Keratinocyte (primary cell): ENCODE measurements around the gene OTOG. TPM values are rescaled to one million over a fixed set of nuclear protein-coding genes. Genes with fewer than 3 reads are reported as not detected.

Experiments used
- DNase-seq: peaks from one replicate; pipeline ENCODE4 v3.0.0-alpha.2; 2011; ENCODE audit warnings: low read depth, missing footprints, low spot score
- FAIRE-seq: peaks from 2 replicates; lab custom pipeline; 2011; peaks lifted over from hg19 to GRCh38; lab: Jason Lieb, UNC
- H2AFZ ChIP-seq: 2 replicates; pipeline ENCODE4 v1.6.0; 2012; ENCODE audit warnings: low read length, control low read depth, inconsistent platforms; ENCODE audit not compliant: control insufficient read depth
- H3K27ac ChIP-seq: 2 replicates; pipeline ENCODE4 v1.5.1; 2011; ENCODE audit warnings: low read length; ENCODE audit not compliant: control insufficient read depth, insufficient read depth
- H3K27me3 ChIP-seq: 3 replicates; pipeline ENCODE4 v1.6.0; 2011; ENCODE audit warnings: low read length; ENCODE audit not compliant: control insufficient read depth, insufficient read depth; ENCODE audit errors: extremely low read depth
- H3K36me3 ChIP-seq, 2 experiments: 2 replicates in 1 of 2; 3 replicates in 1 of 2; pipeline ENCODE4 v1.5.1; 2011; ENCODE audit warnings: low read length in 2 of 2, mild to moderate bottlenecking in 1 of 2; ENCODE audit not compliant: control insufficient read depth in 2 of 2, insufficient read depth in 2 of 2; ENCODE audit errors: extremely low read depth in 1 of 2
- H3K4me1 ChIP-seq: 3 replicates; pipeline ENCODE4 v1.5.1; 2011; ENCODE audit warnings: low read length; ENCODE audit not compliant: control insufficient read depth, insufficient read depth; ENCODE audit errors: extremely low read depth
- H3K4me2 ChIP-seq: 3 replicates; pipeline ENCODE4 v1.6.0; 2011; ENCODE audit warnings: low read depth, low read length; ENCODE audit not compliant: control insufficient read depth, insufficient read depth; ENCODE audit errors: extremely low read depth
- H3K4me3 ChIP-seq, 3 experiments: fragments of 200-600 bp in 1 of 3; sonication (generic) in 1 of 3; 2 replicates in 2 of 3; 3 replicates in 1 of 3; pipeline ENCODE4 v1.5.1; 2011 to 2016; ENCODE audit warnings: low read length in 3 of 3, mild to moderate bottlenecking in 3 of 3, control low read depth in 2 of 3, inconsistent platforms in 1 of 3, low read depth in 1 of 3, mixed read lengths in 1 of 3, mixed run types in 1 of 3, moderate library complexity in 1 of 3; ENCODE audit not compliant: control insufficient read depth in 2 of 3, insufficient read depth in 2 of 3; ENCODE audit errors: extremely low read depth in 1 of 3
- H3K79me2 ChIP-seq: 2 replicates; pipeline ENCODE4 v1.6.0; 2012; ENCODE audit warnings: low read length; ENCODE audit not compliant: control insufficient read depth, insufficient read depth
- H3K9ac ChIP-seq: 3 replicates; pipeline ENCODE4 v1.6.0; 2011; ENCODE audit warnings: low read length; ENCODE audit not compliant: control insufficient read depth, insufficient read depth; ENCODE audit errors: extremely low read depth
- H3K9me1 ChIP-seq: 3 replicates; pipeline ENCODE4 v1.6.0; 2011; ENCODE audit warnings: low read length; ENCODE audit not compliant: control insufficient read depth, insufficient read depth; ENCODE audit errors: extremely low read depth
- H3K9me3 ChIP-seq: 2 replicates; pipeline ENCODE4 v1.5.1; 2012; ENCODE audit warnings: low read depth, low read length; ENCODE audit not compliant: control insufficient read depth
- H4K20me1 ChIP-seq: 3 replicates; pipeline ENCODE4 v1.6.0; 2011; ENCODE audit warnings: low read length; ENCODE audit not compliant: control insufficient read depth, insufficient read depth; ENCODE audit errors: extremely low read depth
- CTCF ChIP-seq, 3 experiments: IDR thresholded peaks in 1 of 3; conservative IDR thresholded peaks in 1 of 3; optimal IDR thresholded peaks in 1 of 3; 2 replicates in 2 of 3; 3 replicates in 1 of 3; pipeline versions ENCODE3 to v1.5.1; 2011; ENCODE audit warnings: low read length in 3 of 3, mild to moderate bottlenecking in 3 of 3, moderate library complexity in 2 of 3, control low read depth in 1 of 3, inconsistent platforms in 1 of 3; ENCODE audit not compliant: insufficient read depth in 2 of 3; ENCODE audit errors: extremely low read depth in 1 of 3
- EZH2 ChIP-seq: IDR thresholded peaks from one replicate; pipeline ENCODE4 v1.6.1; 2012; ENCODE audit warnings: inconsistent platforms, mild to moderate bottlenecking, low read length, moderate library complexity
- dilution Hi-C: fragments of 300-500 bp; cut with MboI; formaldehyde crosslinking; loops from one replicate; pipeline ENCODE4 v1.7.0; 2020; ENCODE audit warnings: low sequenced_read_pairs; ENCODE audit not compliant: extremely low pct_ligation_motif_present
- polyA plus RNA-seq, 5 experiments: library from polyadenylated mRNA; depleted of rRNA in 3 of 5; stranded (reverse) in 3 of 5; stranded (forward) in 1 of 5; unstranded in 1 of 5; fragments of >200 nt; gene quantifications; 1 replicate in 1 of 5; 2 replicates in 3 of 5; 3 replicates in 1 of 5; pipeline versions ENCODE4 v1.2.1 to v1.2.3, GENCODE V29; 2011 to 2012; ENCODE audit warnings: missing spikeins in 2 of 5, low read depth in 1 of 5, low replicate concordance in 1 of 5

Gene OTOG
- polyA plus RNA-seq, 1 donor (not counting 4 experiments of a cell fraction or from before 2014, with no cell fraction given): not detected

GRCh38 chr11:17514476-17514875 is 32.6 kb upstream of the OTOG start:
- H3K4me1 ChIP-seq: no peaks in the 10 kb centered on the region
- no peaks in the 10 kb centered on the region for H3K79me2 ChIP-seq
- peaks cover 12% of the 10 kb centered on the region for H3K27me3 ChIP-seq
- TF ChIP-seq CTCF (optimal IDR thresholded peaks at IDR 0.05 in 1 of 3, IDR thresholded peaks at IDR 0.05 in 1 of 3, conservative IDR thresholded peaks at IDR 0.05 in 1 of 3; ENCODE audit: extremely low read depth in 1 of 3, insufficient read depth in 2 of 3, low read length in 3 of 3) (no peak), EZH2 (no peak)
- H3K36me3 ChIP-seq: no peaks in the 10 kb centered on the region
- H3K9ac ChIP-seq: no peak overlapping the region
- H4K20me1 ChIP-seq: no peaks in the 10 kb centered on the region
- no peak overlapping the region for H3K4me2 ChIP-seq
- H3K4me3 ChIP-seq: no peak overlapping the region
- DNase-seq (no peak), FAIRE-seq (no peak)
- H3K27ac ChIP-seq: no peak overlapping the region
- H2AFZ ChIP-seq: no peak overlapping the region
- no peaks in the 10 kb centered on the region for H3K9me3 ChIP-seq
- dilution Hi-C loops: no loop called here
- H3K9me1 ChIP-seq: no peaks in the 10 kb centered on the region

GRCh38 chr11:17515443-17516176 is 31.4 kb upstream of the OTOG start:
- no peaks in the 10 kb centered on the region for H3K79me2 ChIP-seq
- no peaks in the 10 kb centered on the region for H3K9me3 ChIP-seq
- no peak for FAIRE-seq
- no peaks in the 10 kb centered on the region for H3K9me1 ChIP-seq
- H2AFZ ChIP-seq: no peak overlapping the region
- H3K4me3 ChIP-seq: no peak overlapping the region
- no peak overlapping the region for H3K27ac ChIP-seq
- no peaks in the 10 kb centered on the region for H4K20me1 ChIP-seq
- TF ChIP-seq EZH2 (no peak), CTCF (optimal IDR thresholded peaks at IDR 0.05 in 1 of 3, IDR thresholded peaks at IDR 0.05 in 1 of 3, conservative IDR thresholded peaks at IDR 0.05 in 1 of 3; ENCODE audit: extremely low read depth in 1 of 3, insufficient read depth in 2 of 3, low read length in 3 of 3) (no peak)
- H3K36me3 ChIP-seq: no peaks in the 10 kb centered on the region
- no peak overlapping the region for H3K4me2 ChIP-seq
- no peak overlapping the region for H3K9ac ChIP-seq
- peaks cover 12% of the 10 kb centered on the region for H3K27me3 ChIP-seq
- no peaks in the 10 kb centered on the region for H3K4me1 ChIP-seq
- no peak for DNase-seq
- dilution Hi-C loops: no loop called here
